ENCODE results near the gene ANKH.

Gene ANKH

GRCh38 chr5:14710313-14710994 is 161.1 kb downstream of the ANKH start:
- no peak for DNase-seq

- DNase-seq, result no peak
These were observed 163.0 kb downstream of the ANKH start for GRCh38 chr5:14708551-14708950.

GRCh38 chr5:14707811-14708390 is 163.7 kb downstream of the ANKH start:
- no peak for DNase-seq

GRCh38 chr5:14706615-14707021 is 165.0 kb downstream of the ANKH start:
- DNase-seq, result peak; percentile 49

- DNase-seq, result no peak
These were observed 166.0 kb downstream of the ANKH start for GRCh38 chr5:14705556-14705955.

- no peak for DNase-seq
These were observed 169.2 kb downstream of the ANKH start for GRCh38 chr5:14702238-14702839.

GRCh38 chr5:14701556-14701955 is 170.0 kb downstream of the ANKH start:
- no peak for DNase-seq

GRCh38 chr5:14700478-14701436 is 170.8 kb downstream of the ANKH start:
- no peak for DNase-seq

- no peak for DNase-seq
These were observed 171.7 kb downstream of the ANKH start for GRCh38 chr5:14699807-14700400.

- DNase-seq, result no peak
These were observed 172.4 kb downstream of the ANKH start for GRCh38 chr5:14699159-14699558.

- DNase-seq, result no peak
These were observed 173.1 kb downstream of the ANKH start for GRCh38 chr5:14698495-14698894.

- DNase-seq, result no peak
These were observed 174.7 kb downstream of the ANKH start for GRCh38 chr5:14696851-14697250.

- no peak for DNase-seq
These were observed 175.5 kb downstream of the ANKH start for GRCh38 chr5:14696057-14696456.

GRCh38 chr5:14695152-14695551 is 176.4 kb downstream of the ANKH start:
- no peak for DNase-seq

GRCh38 chr5:14693070-14693469 is 178.5 kb downstream of the ANKH start:
- no peak for DNase-seq

- DNase-seq, result no peak
These were observed 184.4 kb downstream of the ANKH start for GRCh38 chr5:14687023-14687665.

- DNase-seq, result no peak
These were observed 185.1 kb downstream of the ANKH start for GRCh38 chr5:14686517-14686916.

- peak; percentile 49 for DNase-seq
These were observed 185.8 kb downstream of the ANKH start for GRCh38 chr5:14685757-14686156.

- DNase-seq, result no peak
These were observed 186.8 kb downstream of the ANKH start for GRCh38 chr5:14684757-14685156.

GRCh38 chr5:14683906-14684455 is 187.6 kb downstream of the ANKH start:
- no peak for DNase-seq

GRCh38 chr5:14681236-14681752 is 190.3 kb downstream of the ANKH start:
- no peak for DNase-seq

- no peak for DNase-seq
These were observed 192.0 kb downstream of the ANKH start for GRCh38 chr5:14679595-14679994.

Measured in activated T-cell treated with anti-CD3 and anti-CD28 coated beads, Interleukin-2, amount 50 U/mL, for 1 hour (primary cell).